ENCODE measurements around the gene CYSLTR2.

Gene CYSLTR2

GRCh38 chr13:48723168-48723567 is 69.4 kb downstream of the CYSLTR2 start:
- no peaks in the 10 kb centered on the region for H3K9me3 ChIP-seq (ENCODE audit: control insufficient read depth, low read length)
- H3K4me1 ChIP-seq = no peaks in the 10 kb centered on the region
- peaks cover under 1% of the 10 kb centered on the region for H3K36me3 ChIP-seq (ENCODE audit: control insufficient read depth, insufficient read depth, low read length)
- H2AFZ ChIP-seq = no peak overlapping the region
- H3K4me2 ChIP-seq (ENCODE audit: low read length) = no peak overlapping the region
- H3K9ac ChIP-seq = no peak overlapping the region
- no peaks in the 10 kb centered on the region for H3K27me3 ChIP-seq (ENCODE audit: control insufficient read depth, insufficient read depth, low read length)
- no peaks in the 10 kb centered on the region for H3K79me2 ChIP-seq
- H3K4me3 ChIP-seq (ENCODE audit: low read depth, low read length) = no peak overlapping the region
- no peak for TF ChIP-seq CTCF (IDR thresholded peaks at IDR 0.05)
- no peak overlapping the region for H3K27ac ChIP-seq

- Histone ChIP-seq H3K4me3 (ENCODE audit: low read depth, low read length) (no peak overlapping the region), H2AFZ (no peak overlapping the region), H3K27me3 (ENCODE audit: control insufficient read depth, insufficient read depth, low read length) (no peaks in the 10 kb centered on the region), H3K4me2 (ENCODE audit: low read length) (no peak overlapping the region), H3K4me1 (no peaks in the 10 kb centered on the region), H3K9ac (no peak overlapping the region), H3K27ac (no peak overlapping the region), H3K36me3 (ENCODE audit: control insufficient read depth, insufficient read depth, low read length) (no peaks in the 10 kb centered on the region), H3K79me2 (no peaks in the 10 kb centered on the region), H3K9me3 (ENCODE audit: control insufficient read depth, low read length) (no peaks in the 10 kb centered on the region)
- no peak for TF ChIP-seq CTCF (IDR thresholded peaks at IDR 0.05)
Observed at GRCh38 chr13:48725271-48725670, 71.5 kb downstream of the CYSLTR2 start.

DNA sequence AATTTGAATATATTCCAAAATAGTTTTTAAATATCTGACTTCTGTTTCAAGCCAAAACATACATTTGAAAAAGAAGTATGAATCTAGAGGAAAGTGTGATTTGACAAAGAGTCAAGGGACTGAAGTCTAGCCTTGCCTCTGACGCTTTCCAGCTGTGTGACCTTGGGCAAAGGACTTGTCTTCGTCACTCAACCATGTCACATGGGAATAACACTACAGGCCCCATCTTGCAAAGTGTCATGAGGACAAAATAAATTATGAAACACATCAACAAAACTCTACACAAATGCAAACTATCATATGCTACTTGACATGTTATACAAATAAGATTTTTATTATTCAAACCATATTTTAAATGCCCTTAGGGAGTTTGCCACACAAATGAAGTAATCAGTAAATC is 73.0 kb downstream of the CYSLTR2 start:
- no peak for TF ChIP-seq CTCF (IDR thresholded peaks at IDR 0.05)
- H3K27me3 ChIP-seq (ENCODE audit: control insufficient read depth, insufficient read depth, low read length) = no peaks in the 10 kb centered on the region
- no peaks in the 10 kb centered on the region for H3K4me1 ChIP-seq
- no peak overlapping the region for H2AFZ ChIP-seq
- no peaks in the 10 kb centered on the region for H3K79me2 ChIP-seq
- H3K4me2 ChIP-seq (ENCODE audit: low read length) = no peak overlapping the region
- no peak overlapping the region for H3K4me3 ChIP-seq (ENCODE audit: low read depth, low read length)
- H3K36me3 ChIP-seq (ENCODE audit: control insufficient read depth, insufficient read depth, low read length) = no peaks in the 10 kb centered on the region
- no peak overlapping the region for H3K27ac ChIP-seq
- H3K9ac ChIP-seq = no peak overlapping the region
- no peaks in the 10 kb centered on the region for H3K9me3 ChIP-seq (ENCODE audit: control insufficient read depth, low read length)

GRCh38 chr13:48727241-48728011 is 73.7 kb downstream of the CYSLTR2 start:
- no peaks in the 10 kb centered on the region for H3K36me3 ChIP-seq (ENCODE audit: control insufficient read depth, insufficient read depth, low read length)
- H3K4me2 ChIP-seq (ENCODE audit: low read length) = no peak overlapping the region
- no peaks in the 10 kb centered on the region for H3K79me2 ChIP-seq
- no peak overlapping the region for H3K9ac ChIP-seq
- TF ChIP-seq CTCF (IDR thresholded peaks at IDR 0.05) = no peak
- no peak overlapping the region for H2AFZ ChIP-seq
- H3K9me3 ChIP-seq (ENCODE audit: control insufficient read depth, low read length) = no peaks in the 10 kb centered on the region
- no peak overlapping the region for H3K4me3 ChIP-seq (ENCODE audit: low read depth, low read length)
- no peaks in the 10 kb centered on the region for H3K4me1 ChIP-seq
- no peaks in the 10 kb centered on the region for H3K27me3 ChIP-seq (ENCODE audit: control insufficient read depth, insufficient read depth, low read length)
- no peak overlapping the region for H3K27ac ChIP-seq

DNA sequence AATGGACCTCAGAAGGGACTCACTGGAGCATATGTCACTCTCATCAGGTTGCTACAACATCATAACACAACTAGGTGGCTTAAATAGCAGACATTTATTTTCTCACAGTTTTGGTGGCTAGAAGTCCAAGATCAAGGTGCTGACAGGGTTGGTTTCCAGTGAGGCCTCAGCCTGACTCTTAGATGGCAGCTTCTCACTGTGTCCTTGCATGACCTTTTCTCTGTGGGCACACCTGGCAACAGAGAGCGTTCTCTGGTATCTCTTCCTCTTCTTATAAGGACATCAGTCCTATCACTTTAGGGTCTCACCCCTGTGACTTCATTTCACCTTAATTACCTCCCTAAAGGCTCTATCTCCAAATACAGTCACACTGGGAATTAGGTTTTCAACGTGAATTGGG is 74.5 kb downstream of the CYSLTR2 start:
- no peak for TF ChIP-seq CTCF (IDR thresholded peaks at IDR 0.05)
- no peaks in the 10 kb centered on the region for H3K79me2 ChIP-seq
- H3K4me3 ChIP-seq (ENCODE audit: low read depth, low read length) = no peak overlapping the region
- no peaks in the 10 kb centered on the region for H3K27me3 ChIP-seq (ENCODE audit: control insufficient read depth, insufficient read depth, low read length)
- H3K27ac ChIP-seq = no peak overlapping the region
- no peak overlapping the region for H2AFZ ChIP-seq
- H3K4me1 ChIP-seq = no peaks in the 10 kb centered on the region
- H3K9ac ChIP-seq = no peak overlapping the region
- H3K4me2 ChIP-seq (ENCODE audit: low read length) = no peak overlapping the region
- no peaks in the 10 kb centered on the region for H3K36me3 ChIP-seq (ENCODE audit: control insufficient read depth, insufficient read depth, low read length)
- no peaks in the 10 kb centered on the region for H3K9me3 ChIP-seq (ENCODE audit: control insufficient read depth, low read length)
